Stimulated activated CD8-positive, alpha-beta memory T cell treated with anti-CD3 and anti-CD28 coated beads, Interleukin-7, amount 100 ng/mL, for 4 hours (primary cell): ENCODE results near the gene ZNF146.
"Not testable (repeated sequence)": the region's sequence is repeated elsewhere in the genome, so short reads cannot be mapped to it uniquely, and the experiment has no call there.

Experiments
- DNase-seq, 2 donors: peaks; one replicate each; pipeline ENCODE4 v3.0.0-alpha.2; 2020; ENCODE audit warnings: low read depth in 2 of 2

The ZNF146 gene

GRCh38 chr19:36233626-36234025 lies 18.7 kb downstream of the ZNF146 start:
- DNase-seq: not testable (repeated sequence)

- no peak for DNase-seq
Measured at GRCh38 chr19:36236304-36236945, 21.5 kb downstream of the ZNF146 start.

- DNase-seq: no peak
Measured at GRCh38 chr19:36236946-36237310, 22.0 kb downstream of the ZNF146 start.

GRCh38 chr19:36244066-36244465 lies 29.2 kb downstream of the ZNF146 start:
- DNase-seq: no peak

- no peak for DNase-seq
Measured at GRCh38 chr19:36245210-36246005, 30.5 kb downstream of the ZNF146 start.

- DNase-seq: no peak
Measured at GRCh38 chr19:36246006-36246481, 31.1 kb downstream of the ZNF146 start.

GRCh38 chr19:36252047-36252446 lies 37.1 kb downstream of the ZNF146 start:
- DNase-seq: no peak

GRCh38 chr19:36254848-36255247 lies 39.9 kb downstream of the ZNF146 start:
- no peak for DNase-seq

GRCh38 chr19:36255316-36255715 lies 40.4 kb downstream of the ZNF146 start:
- no peak for DNase-seq

- DNase-seq: no peak
Measured at GRCh38 chr19:36256064-36256463, 41.2 kb downstream of the ZNF146 start.

GRCh38 chr19:36256853-36257519 lies 42.1 kb downstream of the ZNF146 start:
- no peak for DNase-seq

- no peak for DNase-seq
Measured at GRCh38 chr19:36257520-36257876, 42.6 kb downstream of the ZNF146 start.

- DNase-seq: no peak
Measured at GRCh38 chr19:36258028-36258875, 43.3 kb downstream of the ZNF146 start.

- DNase-seq: no peak
Measured at GRCh38 chr19:36259211-36259610, 44.3 kb downstream of the ZNF146 start.

- DNase-seq: no peak
Measured at GRCh38 chr19:36265064-36265463, 50.2 kb downstream of the ZNF146 start.

- no peak for DNase-seq
Measured at GRCh38 chr19:36265856-36266374, 51.0 kb downstream of the ZNF146 start.

GRCh38 chr19:36266375-36266961 lies 51.6 kb downstream of the ZNF146 start:
- no peak for DNase-seq

- no peak for DNase-seq
Measured at GRCh38 chr19:36267061-36267845, 52.3 kb downstream of the ZNF146 start.

- DNase-seq: not testable (repeated sequence)
Measured at GRCh38 chr19:36268081-36268480, 53.2 kb downstream of the ZNF146 start.

- not testable (repeated sequence) for DNase-seq
Measured at GRCh38 chr19:36268591-36268990, 53.7 kb downstream of the ZNF146 start.
